Measurements from ENCODE around the gene OTOGL. TPM values are rescaled to one million over a fixed set of nuclear protein-coding genes. Genes with fewer than 3 reads are reported as not detected.

The OTOGL gene
- polyA plus RNA-seq, 1 of the 3 experiments (the other 2 are of a cell fraction) = 0.61 TPM

- DNase-seq = no peak
- no peak overlapping the region for H3K4me2 ChIP-seq
- H3K4me1 ChIP-seq (ENCODE audit: control insufficient read depth in 1 of 2, insufficient read depth in 2 of 2, low read depth in 1 of 2, low read length in 1 of 2) = peaks cover 0 to 15% of the 10 kb centered on the region in 2 experiments; a peak in 2 of 4 replicates
- no peak overlapping the region for H2AFZ ChIP-seq (ENCODE audit: low read depth)
- H3K79me2 ChIP-seq (ENCODE audit: insufficient read depth) = no peaks in the 10 kb centered on the region
- no peak overlapping the region for H3K4me3 ChIP-seq (ENCODE audit: low read depth in 2 of 2, low read length in 1 of 2)
- H4K20me1 ChIP-seq (ENCODE audit: insufficient read depth) = no peaks in the 10 kb centered on the region
- TF ChIP-seq USF2 (IDR thresholded peaks at IDR 0.05; ENCODE audit: borderline replicate concordance, low read depth, low read length) (no peak), SMC3 (IDR thresholded peaks at IDR 0.05; ENCODE audit: low read depth, low read length) (no peak), EP300 (IDR thresholded peaks at IDR 0.05; ENCODE audit: borderline replicate concordance in 1 of 2, low read depth in 1 of 2, low read length in 1 of 2) (no peak), RCOR1 (IDR thresholded peaks at IDR 0.05; ENCODE audit: low read length) (no peak), TCF12 (IDR thresholded peaks at IDR 0.05) (no peak), GATA2 (CRISPR knock-in tag; IDR thresholded peaks at IDR 0.05) (no peak), RAD21 (IDR thresholded peaks at IDR 0.05; ENCODE audit: low read length) (no peak), YY1 (IDR thresholded peaks at IDR 0.05; ENCODE audit: low read depth) (no peak), RFX5 (IDR thresholded peaks at IDR 0.05; ENCODE audit: low read length) (no peak)
- CTCF ChIA-PET = no interaction called here
- no peaks in the 10 kb centered on the region for H3K36me3 ChIP-seq (replicated peaks in 1 of 2; ENCODE audit: control insufficient read depth in 1 of 2, insufficient read depth in 2 of 2, low read length in 1 of 2)
- POLR2A ChIA-PET = no interaction called here
- H3K9ac ChIP-seq = no peak overlapping the region
- no peaks in the 10 kb centered on the region for H3K9me2 ChIP-seq
- H3K27ac ChIP-seq (ENCODE audit: low read depth in 2 of 2, low read length in 1 of 2) = no peak overlapping the region
- peaks cover 19% of the 10 kb centered on the region for H3F3A ChIP-seq (replicated peaks; ENCODE audit: insufficient read depth)
- H3K9me3 ChIP-seq = no peaks in the 10 kb centered on the region
- H3K27me3 ChIP-seq (ENCODE audit: insufficient read depth) = no peaks in the 10 kb centered on the region
- WGBS (ENCODE audit: low lambda C conversion rate) = 60% methylated on average over 2 of the region's 2 CpGs
Observed at GRCh38 chr12:80183939-80184338, 84.6 kb downstream of the OTOGL start.

GRCh38 chr12:80184926-80185325 lies 85.6 kb downstream of the OTOGL start:
- Histone ChIP-seq H3F3A (replicated peaks; ENCODE audit: insufficient read depth) (peaks cover 23% of the 10 kb centered on the region), H4K20me1 (ENCODE audit: insufficient read depth) (no peaks in the 10 kb centered on the region), H3K4me3 (ENCODE audit: low read depth in 2 of 2, low read length in 1 of 2) (no peak overlapping the region), H3K9me2 (no peaks in the 10 kb centered on the region), H3K9me3 (no peaks in the 10 kb centered on the region), H3K27ac (ENCODE audit: low read depth in 2 of 2, low read length in 1 of 2) (no peak overlapping the region), H3K79me2 (ENCODE audit: insufficient read depth) (no peaks in the 10 kb centered on the region), H2AFZ (ENCODE audit: low read depth) (no peak overlapping the region), H3K36me3 (replicated peaks in 1 of 2; ENCODE audit: control insufficient read depth in 1 of 2, insufficient read depth in 2 of 2, low read length in 1 of 2) (no peaks in the 10 kb centered on the region), H3K9ac (no peak overlapping the region), H3K27me3 (ENCODE audit: insufficient read depth) (no peaks in the 10 kb centered on the region), H3K4me2 (no peak overlapping the region), H3K4me1 (ENCODE audit: control insufficient read depth in 1 of 2, insufficient read depth in 2 of 2, low read depth in 1 of 2, low read length in 1 of 2) (peaks cover 0 to 15% of the 10 kb centered on the region in 2 experiments; a peak in 2 of 4 replicates)
- no peak for DNase-seq
- WGBS (ENCODE audit: low lambda C conversion rate) = 17% methylated on average over 2 of the region's 2 CpGs
- ChIA-PET POLR2A (no interaction called here), CTCF (no interaction called here)
- TF ChIP-seq RXRA (IDR thresholded peaks at IDR 0.05; ENCODE audit: borderline replicate concordance, low read depth) (no peak), MAX (IDR thresholded peaks at IDR 0.05; ENCODE audit: low read depth) (no peak), MEF2A (IDR thresholded peaks at IDR 0.05; ENCODE audit: borderline replicate concordance, low read depth) (no peak), USF1 (IDR thresholded peaks at IDR 0.05; ENCODE audit: borderline replicate concordance, low read depth) (no peak), RFX5 (IDR thresholded peaks at IDR 0.05; ENCODE audit: low read length) (no peak), RAD21 (IDR thresholded peaks at IDR 0.05; ENCODE audit: low read length) (no peak), TAF1 (IDR thresholded peaks at IDR 0.05; ENCODE audit: borderline replicate concordance, low read depth, low read length) (no peak), GATA2 (CRISPR knock-in tag; IDR thresholded peaks at IDR 0.05) (no peak), FOXJ3 (CRISPR knock-in tag; IDR thresholded peaks at IDR 0.05) (no peak), REST (IDR thresholded peaks at IDR 0.05; ENCODE audit: low read depth, low read length) (no peak), RCOR1 (IDR thresholded peaks at IDR 0.05; ENCODE audit: low read length) (no peak), MXI1 (IDR thresholded peaks at IDR 0.05; ENCODE audit: low read depth, low read length) (no peak), NRF1 (IDR thresholded peaks at IDR 0.05; ENCODE audit: low read depth, low read length) (no peak), IRF3 (IDR thresholded peaks at IDR 0.05; ENCODE audit: low read depth, low read length) (no peak), CTCF (IDR thresholded peaks at IDR 0.05) (no peak)
